PC-9 (cell line): ENCODE data around the gene CWC15.

Experiments used
- CTCF ChIP-seq: fragments of 200-600 bp; sonication (generic); conservative IDR thresholded peaks from 2 replicates; pipeline ENCODE4 v1.6.1; 2017; ENCODE audit warnings: mixed run types, antibody characterized with exemption, mild to moderate bottlenecking, moderate library complexity
- EZH2 ChIP-seq: fragments of 200-600 bp; sonication (generic); IDR thresholded peaks from 2 replicates; pipeline ENCODE4 v1.8.0; 2017; ENCODE audit warnings: antibody characterized with exemption, low read depth

- TF ChIP-seq CTCF (no peak), EZH2 (no peak)
Measured at GRCh38 chr11:94938095-94939055, 35.0 kb downstream of the CWC15 start.
